GM12878 (cell line): ENCODE data around the gene SSH3. TPM values are rescaled to one million over a fixed set of nuclear protein-coding genes. Genes with fewer than 3 reads are reported as not detected.
A peak's percentile ranks its signal among the peaks of the same experiment; 100 is the strongest.

Source experiments
- ATAC-seq: fragments of 200-7000 bp; cut with Tn5 transposase; 3 replicates; pipeline ENCODE4 v1.9.1; 2020; ENCODE audit warnings: mild to moderate bottlenecking, moderate library complexity
- BruUV-seq: library from RNA; stranded (reverse); fragments of 400-500 nt; replicated peaks from 2 replicates; lab custom pipeline; 2021; lab: Mats Ljungman, UMichigan
- CTCF ChIA-PET: fragments of 300-600 bp; sonication (Branson Sonifier 250); formaldehyde crosslinking; extraction: SDS; loops from one replicate; lab custom pipeline; 2021; ENCODE audit warnings: inconsistent platforms; lab: Yijun Ruan, JAX
- POLR2A ChIA-PET: fragments of 350-600 bp; formaldehyde crosslinking; extraction: SDS; loops from one replicate; lab custom pipeline; 2021; ENCODE audit warnings: inconsistent platforms; lab: Charles Lee
- RAD21 ChIA-PET: fragments of 300-600 bp; sonication (Branson Sonifier 250); formaldehyde crosslinking; loops from one replicate; lab custom pipeline; 2023; ENCODE audit warnings: antibody characterized with exemption; ENCODE audit not compliant: unreplicated experiment; lab: Charles Lee
- SMC1A ChIA-PET: fragments of 300-600 bp; sonication (Branson Sonifier 250); formaldehyde crosslinking; loops from one replicate; lab custom pipeline; 2023; ENCODE audit not compliant: unreplicated experiment, uncharacterized antibody; lab: Charles Lee
- DNase-seq: peaks from one replicate; pipeline ENCODE4 v3.0.0-alpha.2; 2011; ENCODE audit warnings: low read depth, low spot score
- FAIRE-seq: peaks from 3 replicates; lab custom pipeline; 2011; peaks lifted over from hg19 to GRCh38; lab: Jason Lieb, UNC
- H2AFZ ChIP-seq: 2 replicates; pipeline ENCODE4 v1.6.0; 2011; ENCODE audit warnings: low read depth, low read length, control low read depth; ENCODE audit not compliant: control insufficient read depth
- H3K27ac ChIP-seq: 2 replicates; pipeline ENCODE4 v1.5.1; 2011; ENCODE audit warnings: control low read depth; ENCODE audit not compliant: control insufficient read depth, insufficient read depth
- H3K27me3 ChIP-seq, 2 experiments: replicated peaks in 1 of 2; 2 replicates each; pipeline versions ENCODE4 v1.6.0 to v1.6.1; 2011; ENCODE audit warnings: low read length in 1 of 2; ENCODE audit not compliant: control insufficient read depth in 2 of 2, insufficient read depth in 2 of 2
- H3K36me3 ChIP-seq, 2 experiments: 2 replicates each; pipeline ENCODE4 v1.5.1; 2011; ENCODE audit warnings: low read length in 1 of 2; ENCODE audit not compliant: control insufficient read depth in 2 of 2, insufficient read depth in 2 of 2
- H3K4me1 ChIP-seq: 2 replicates; pipeline ENCODE4 v1.6.1; 2011; ENCODE audit warnings: mild to moderate bottlenecking, low read length, moderate library complexity, mixed read lengths; ENCODE audit not compliant: control insufficient read depth, insufficient read depth
- H3K4me2 ChIP-seq: 2 replicates; pipeline ENCODE4 v1.6.0; 2011; ENCODE audit warnings: control low read depth; ENCODE audit not compliant: control insufficient read depth, insufficient read depth
- H3K4me3 ChIP-seq: fragments of 200-600 bp; sonication (generic); 2 replicates; pipeline ENCODE4 v1.5.1; 2016
- H3K79me2 ChIP-seq: 2 replicates; pipeline ENCODE4 v1.6.0; 2011; ENCODE audit warnings: low read length; ENCODE audit not compliant: control insufficient read depth, insufficient read depth
- H3K9ac ChIP-seq: 2 replicates; pipeline ENCODE4 v1.8.0; 2011; ENCODE audit warnings: low read length, control low read depth, mixed read lengths; ENCODE audit not compliant: control insufficient read depth, insufficient read depth
- H3K9me3 ChIP-seq: replicated peaks from 3 replicates; pipeline ENCODE4 v1.5.1; 2011; ENCODE audit warnings: mild to moderate bottlenecking, low read length; ENCODE audit not compliant: control insufficient read depth, insufficient read depth
- H4K20me1 ChIP-seq: 2 replicates; pipeline ENCODE4 v1.6.0; 2011; ENCODE audit not compliant: control insufficient read depth, insufficient read depth
- ATF2 ChIP-seq: IDR thresholded peaks from 2 replicates; pipeline ENCODE4 v1.6.1; 2012; ENCODE audit warnings: low read length, inconsistent platforms
- CHD1 ChIP-seq: IDR thresholded peaks from 2 replicates; pipeline ENCODE4 v1.6.1; 2012; ENCODE audit warnings: low read depth, low read length, improper control_type of control experiment
- EED ChIP-seq: sonication (generic); IDR thresholded peaks from 2 replicates; pipeline ENCODE4 v1.6.1; 2016; ENCODE audit warnings: antibody characterized with exemption, low read depth
- FOS ChIP-seq: IDR thresholded peaks from 3 replicates; pipeline ENCODE4 v1.6.1; 2011; ENCODE audit warnings: borderline replicate concordance; ENCODE audit not compliant: insufficient read length; ENCODE audit errors: extremely low read depth
- PKNOX1 ChIP-seq: fragments of 450-650 bp; IDR thresholded peaks from 2 replicates; pipeline ENCODE4 v1.6.1; 2016; ENCODE audit warnings: mild to moderate bottlenecking
- POLR2A ChIP-seq: IDR thresholded peaks from 2 replicates; pipeline ENCODE4 v1.6.1; 2011; ENCODE audit warnings: low read depth, mild to moderate bottlenecking, low read length
- SMAD5 ChIP-seq: IDR thresholded peaks from 2 replicates; pipeline ENCODE4 v1.6.1; 2016; ENCODE audit warnings: antibody characterized with exemption, low read depth
- SMARCA5 ChIP-seq: fragments of 450-650 bp; IDR thresholded peaks from 2 replicates; pipeline ENCODE4 v1.6.1; 2017; ENCODE audit warnings: mild to moderate bottlenecking
- WGBS: methylation state at CpG from one replicate; pipeline ENCODE4 v1.1.6; 2016; ENCODE audit warnings: low lambda C conversion rate; ENCODE audit not compliant: insufficient replicate concordance, insufficient coverage; ENCODE audit errors: missing lambda C conversion rate; 5-methylcytosine and 5-hydroxymethylcytosine counted together
- in situ Hi-C: fragments of 300-500 bp; cut with MboI; formaldehyde crosslinking; loops from 9 replicates; pipeline ENCODE4 v1.14.3; 2018; ENCODE audit warnings: mixed read lengths
- intact Hi-C: fragments of 100-400 bp; cut with micrococcal nuclease; formaldehyde crosslinking; loops from one replicate; pipeline ENCODE4 v1.14.2; 2022; ENCODE audit not compliant: unreplicated experiment
- polyA plus RNA-seq, 11 experiments: library from polyadenylated mRNA; depleted of rRNA in 4 of 11; unstranded in 6 of 11; stranded (reverse) in 5 of 11; fragments of >200 nt; fragmentation: Nextera tagmentation in 4 of 11; fragmentation: Illumina TruSeq in 1 of 11; extraction: Ambion mirVana in 4 of 11; extraction: Trizol in 1 of 11; gene quantifications; 1 replicate in 1 of 11; 2 replicates in 10 of 11; pipeline versions ENCODE4 v1.2.1 to v1.2.3, GENCODE V29; 2011 to 2016; ENCODE audit warnings: inconsistent platforms in 2 of 11, missing spikeins in 2 of 11, low read depth in 1 of 11
- total RNA-seq, 4 experiments: library from RNA; depleted of rRNA in 3 of 4; stranded (reverse); fragments of >200 nt in 3 of 4; fragmentation: Illumina TruSeq in 1 of 4; extraction: Trizol in 1 of 4; gene quantifications; 2 replicates each; pipeline versions ENCODE4 v1.2.1 to v1.2.3, GENCODE V29; 2013 to 2021
- TF ChIP-seq, protein P1 (sequence below): fragments of 450-650 bp; IDR thresholded peaks from 2 replicates; pipeline ENCODE4 v1.6.1; 2018; ENCODE audit warnings: borderline replicate concordance, mild to moderate bottlenecking; ENCODE audit not compliant: partially characterized antibody

Gene SSH3
- total and polyA plus RNA-seq, 10 of the 15 experiments (the other 5 are each of a cell fraction or from before 2014, with no cell fraction given): 0.05 to 0.83 (median 0.28) TPM; not detected in 3

GRCh38 chr11:67269401-67270255 lies 33.7 kb upstream of the SSH3 start:
- no peak for DNase-seq
- H4K20me1 ChIP-seq: no peaks in the 10 kb centered on the region

More at GRCh38 chr11:67269401-67270255, 33.7 kb upstream of the SSH3 start:
- intact Hi-C loops (loop anchor here (10.0 kb wide), 1 partner anchor 215 kb away; the partner anchor contains the start of gene AIP), in situ Hi-C loops (no loop called here)
- TF ChIP-seq FOS: no peak
- no peak for TF ChIP-seq CHD1
- TF ChIP-seq POLR2A: peak; percentile 25; the same call in 1 of the 2 replicates
- TF ChIP-seq, protein P1, sequence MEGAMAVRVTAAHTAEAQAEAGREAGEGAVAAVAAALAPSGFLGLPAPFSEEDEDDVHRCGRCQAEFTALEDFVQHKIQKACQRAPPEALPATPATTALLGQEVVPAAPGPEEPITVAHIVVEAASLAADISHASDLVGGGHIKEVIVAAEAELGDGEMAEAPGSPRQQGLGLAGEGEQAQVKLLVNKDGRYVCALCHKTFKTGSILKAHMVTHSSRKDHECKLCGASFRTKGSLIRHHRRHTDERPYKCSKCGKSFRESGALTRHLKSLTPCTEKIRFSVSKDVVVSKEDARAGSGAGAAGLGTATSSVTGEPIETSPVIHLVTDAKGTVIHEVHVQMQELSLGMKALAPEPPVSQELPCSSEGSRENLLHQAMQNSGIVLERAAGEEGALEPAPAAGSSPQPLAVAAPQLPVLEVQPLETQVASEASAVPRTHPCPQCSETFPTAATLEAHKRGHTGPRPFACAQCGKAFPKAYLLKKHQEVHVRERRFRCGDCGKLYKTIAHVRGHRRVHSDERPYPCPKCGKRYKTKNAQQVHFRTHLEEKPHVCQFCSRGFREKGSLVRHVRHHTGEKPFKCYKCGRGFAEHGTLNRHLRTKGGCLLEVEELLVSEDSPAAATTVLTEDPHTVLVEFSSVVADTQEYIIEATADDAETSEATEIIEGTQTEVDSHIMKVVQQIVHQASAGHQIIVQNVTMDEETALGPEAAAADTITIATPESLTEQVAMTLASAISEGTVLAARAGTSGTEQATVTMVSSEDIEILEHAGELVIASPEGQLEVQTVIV: no peak
- TF ChIP-seq ATF2: no peak
- TF ChIP-seq PKNOX1: 0 out of 2 replicates have a peak, but pooled peaks have one; percentile 13
- no peak for TF ChIP-seq SMAD5
- TF ChIP-seq EED: 0 out of 2 replicates have a peak, but pooled peaks have one; percentile 12
- TF ChIP-seq SMARCA5: no peak
- CTCF ChIA-PET: interaction anchor here (1.0 to 4.9 kb wide), 9 partner anchors 8 to 113 kb away, joined by 3 to 31 read pairs (median 9); partner anchors contain the start of gene POLD4
- peaks cover 60% of the 10 kb centered on the region for H3K4me1 ChIP-seq
- H3K9ac ChIP-seq: peak overlapping the region; percentile 77
- WGBS: 9% methylated on average over 15 of the region's 15 CpGs
- H3K79me2 ChIP-seq: peaks cover 85% of the 10 kb centered on the region
- FAIRE-seq: no peak
- no peak overlapping the region for H2AFZ ChIP-seq
- H3K27me3 ChIP-seq: no peaks in the 10 kb centered on the region
- POLR2A ChIA-PET: interaction anchor here (0.7 to 4.8 kb wide), 7 partner anchors 7 to 216 kb away, joined by 3 to 46 read pairs (median 16); partner anchors contain the start of genes ANKRD13D, POLD4 and PPP1CA
- RAD21 ChIA-PET: interaction anchor here (0.6 to 6.6 kb wide), 8 partner anchors 8 to 264 kb away, joined by 3 to 33 read pairs (median 6); partner anchors contain the start of gene ANKRD13D
- H3K4me2 ChIP-seq: peak overlapping the region; percentile 100
- BruUV-seq: no TSS peak
- peaks cover 6 to 9% of the 10 kb centered on the region in 2 experiments; a peak in 3 of 4 replicates for H3K36me3 ChIP-seq
- SMC1A ChIA-PET: interaction anchor here (0.6 to 6.1 kb wide), 8 partner anchors 8 to 213 kb away, joined by 3 to 35 read pairs (median 4); partner anchors contain the start of genes AIP and ANKRD13D
- ATAC-seq: no peak
- peak overlapping the region; percentile 98 for H3K27ac ChIP-seq
- H3K9me3 ChIP-seq: no peaks in the 10 kb centered on the region
- peak overlapping the region; percentile 81 for H3K4me3 ChIP-seq
